AG04449 (cell line): Measurements from ENCODE around the gene SNTG2.

Source experiments
- CTCF ChIA-PET: fragments of 350-600 bp; formaldehyde crosslinking; extraction: SDS; loops from one replicate; lab custom pipeline; 2021; ENCODE audit warnings: antibody characterized with exemption; lab: Yijun Ruan, JAX
- POLR2A ChIA-PET: fragments of 400-600, 350-600 bp; formaldehyde crosslinking; extraction: SDS; loops from one replicate; lab custom pipeline; 2020; ENCODE audit warnings: antibody characterized with exemption, inconsistent platforms; lab: Yijun Ruan, JAX
- DNase-seq: peaks from one replicate; pipeline ENCODE4 v3.0.0-alpha.2; 2010; ENCODE audit warnings: low read depth, low spot score
- H3K4me3 ChIP-seq: 2 replicates; pipeline ENCODE4 v1.5.1; 2011; ENCODE audit warnings: low read depth, mild to moderate bottlenecking, control low read depth, low read length
- CTCF ChIP-seq: IDR thresholded peaks from one replicate; pipeline ENCODE4 v1.5.1; 2011; ENCODE audit warnings: mild to moderate bottlenecking, moderate library complexity, low read length, control low read depth, inconsistent platforms; ENCODE audit not compliant: insufficient read depth; ENCODE audit errors: missing control alignments

SNTG2 gene

GRCh38 chr2:1295740-1296139 lies 345.1 kb downstream of the SNTG2 start:
- no peak overlapping the region for H3K4me3 ChIP-seq
- no peak for TF ChIP-seq CTCF
- POLR2A ChIA-PET, result no interaction called here
- DNase-seq, result no peak
- CTCF ChIA-PET, result no interaction called here

- no peak for DNase-seq
- CTCF ChIA-PET, result no interaction called here
- POLR2A ChIA-PET, result no interaction called here
- no peak overlapping the region for H3K4me3 ChIP-seq
- no peak for TF ChIP-seq CTCF
Observed at GRCh38 chr2:1297372-1298159, 346.9 kb downstream of the SNTG2 start.

GRCh38 chr2:1299043-1299442 lies 348.4 kb downstream of the SNTG2 start:
- ChIA-PET POLR2A (no interaction called here), CTCF (no interaction called here)

GRCh38 chr2:1300284-1300683 lies 349.6 kb downstream of the SNTG2 start:
- POLR2A ChIA-PET, result no interaction called here
- no peak overlapping the region for H3K4me3 ChIP-seq
- no peak for TF ChIP-seq CTCF
- DNase-seq, result no peak
- CTCF ChIA-PET, result no interaction called here

More at GRCh38 chr2:1299043-1299442, 348.4 kb downstream of the SNTG2 start:
- DNase-seq, result no peak
- no peak for TF ChIP-seq CTCF
- no peak overlapping the region for H3K4me3 ChIP-seq

- H3K4me3 ChIP-seq, result no peak overlapping the region
- no peak for TF ChIP-seq CTCF
- no peak for DNase-seq
- ChIA-PET POLR2A (no interaction called here), CTCF (no interaction called here)
Observed at GRCh38 chr2:1301056-1301455, 350.4 kb downstream of the SNTG2 start.

GRCh38 chr2:1305342-1306013 lies 354.8 kb downstream of the SNTG2 start:
- TF ChIP-seq CTCF, result no peak
- H3K4me3 ChIP-seq, result no peak overlapping the region
- ChIA-PET CTCF (no interaction called here), POLR2A (no interaction called here)
- DNase-seq, result no peak
